Renal cortical epithelial cell (primary cell): ENCODE measurements around the gene ANGPTL4. TPM values are rescaled to one million over a fixed set of nuclear protein-coding genes. Genes with fewer than 3 reads are reported as not detected.

Experiments used
- DNase-seq: peaks from one replicate; pipeline ENCODE4 v3.0.0-alpha.2; 2011; ENCODE audit warnings: low read depth
- total RNA-seq: library from RNA; depleted of rRNA; stranded (reverse); fragments of >200 nt; gene quantifications from 2 replicates; pipeline ENCODE4 v1.2.3, GENCODE V29; 2014

Gene ANGPTL4
- total RNA-seq, 1 donor from 2014 or later = 17.2 TPM

- no peak for DNase-seq
Observed at GRCh38 chr19:8413629-8413995, 49.7 kb downstream of the ANGPTL4 start.

GRCh38 chr19:8416796-8417195 is 52.8 kb downstream of the ANGPTL4 start:
- DNase-seq = no peak

- no peak for DNase-seq
Observed at GRCh38 chr19:8421484-8422461, 57.8 kb downstream of the ANGPTL4 start.

- DNase-seq = peak; percentile 97
Observed at GRCh38 chr19:8423817-8424223, 59.9 kb downstream of the ANGPTL4 start.

Other genes with a start within 250 kb of the ANGPTL4 start
- under 0.01 TPM in 1 of 2 replicates, not detected in the other for gene FBN3, start 214.6 kb upstream of the ANGPTL4 start, total RNA-seq
- gene CERS4, start 154.8 kb upstream of the ANGPTL4 start, total RNA-seq = 16.8 and 18.2 TPM in 2 replicates
- 24.1 and 24.6 TPM in 2 replicates for gene CD320, start 55.8 kb upstream of the ANGPTL4 start, total RNA-seq
- gene NDUFA7, start 42.8 kb upstream of the ANGPTL4 start, total RNA-seq = 7.2 and 21.5 TPM in 2 replicates
- gene RPS28, start 42.7 kb upstream of the ANGPTL4 start, total RNA-seq = 140 and 177 TPM in 2 replicates
- gene KANK3, start 20.9 kb upstream of the ANGPTL4 start, total RNA-seq = 0.45 and 1.0 TPM in 2 replicates
- 29.3 and 151 TPM in 2 replicates for gene RAB11B, start 26.2 kb downstream of the ANGPTL4 start, total RNA-seq
- gene MARCHF2, start 49.1 kb downstream of the ANGPTL4 start, total RNA-seq = 74.8 and 186 TPM in 2 replicates
- 35.8 and 98.8 TPM in 2 replicates for gene HNRNPM, start 80.8 kb downstream of the ANGPTL4 start, total RNA-seq
- gene PRAM1, start 138.5 kb downstream of the ANGPTL4 start, total RNA-seq = not detected in 2 replicates
- gene ZNF414, start 150.0 kb downstream of the ANGPTL4 start, total RNA-seq = 3.5 and 10.6 TPM in 2 replicates
- 0.05 and 0.17 TPM in 2 replicates for gene MYO1F, start 213.3 kb downstream of the ANGPTL4 start, total RNA-seq
- 0.69 and 10.7 TPM in 2 replicates for gene ADAMTS10, start 246.6 kb downstream of the ANGPTL4 start, total RNA-seq